Measurements from ENCODE around the gene TNNI2. TPM values are rescaled to one million over a fixed set of nuclear protein-coding genes. Genes with fewer than 3 reads are reported as not detected.
"Not testable (repeated sequence)": the region's sequence is repeated elsewhere in the genome, so short reads cannot be mapped to it uniquely, and the experiment has no call there.

Gene TNNI2
- total and polyA plus RNA-seq, 5 donors: not detected

GRCh38 chr11:1873048-1873812, 34.4 kb downstream of the TNNI2 start:
- ATAC-seq: no peak
- Histone ChIP-seq H3K9me3 (ENCODE audit: control insufficient read depth, low read length) (no peaks in the 10 kb centered on the region), H3K4me1 (ENCODE audit: control insufficient read depth, insufficient read depth, low read length) (peaks cover 2% of the 10 kb centered on the region), H3K4me3 (ENCODE audit: low read length) (no peak overlapping the region), H3K27me3 (ENCODE audit: control insufficient read depth, insufficient read depth) (no peaks in the 10 kb centered on the region), H3K27ac (ENCODE audit: low read length) (no peak overlapping the region)
- peak; percentile 12 to 70 (median 56) for DNase-seq
- 34% methylated on average over 11 of the region's 11 CpGs for WGBS
- intact Hi-C loops (cut with DNase I): no loop called here

GRCh38 chr11:1873813-1874150, 35.0 kb downstream of the TNNI2 start:
- H3K9me3 ChIP-seq (ENCODE audit: control insufficient read depth, low read length); H3K27ac ChIP-seq (ENCODE audit: low read length); H3K27me3 ChIP-seq (ENCODE audit: control insufficient read depth, insufficient read depth); intact Hi-C loops (cut with DNase I); H3K4me3 ChIP-seq (ENCODE audit: low read length); ATAC-seq; H3K4me1 ChIP-seq (ENCODE audit: control insufficient read depth, insufficient read depth, low read length): not testable (repeated sequence)
- peak in 1 of 3 donors; percentile 25 for DNase-seq
- WGBS: 86% methylated on average over 17 of the region's 17 CpGs

GRCh38 chr11:1874441-1875092, 35.8 kb downstream of the TNNI2 start:
- H3K4me1 ChIP-seq (ENCODE audit: control insufficient read depth, insufficient read depth, low read length); ATAC-seq; H3K27me3 ChIP-seq (ENCODE audit: control insufficient read depth, insufficient read depth); H3K9me3 ChIP-seq (ENCODE audit: control insufficient read depth, low read length); H3K27ac ChIP-seq (ENCODE audit: low read length); intact Hi-C loops (cut with DNase I); H3K4me3 ChIP-seq (ENCODE audit: low read length): not testable (repeated sequence)
- 67% methylated on average over 17 of the region's 17 CpGs for WGBS
- peak; percentile 14 to 68 (median 60) for DNase-seq

DNA sequence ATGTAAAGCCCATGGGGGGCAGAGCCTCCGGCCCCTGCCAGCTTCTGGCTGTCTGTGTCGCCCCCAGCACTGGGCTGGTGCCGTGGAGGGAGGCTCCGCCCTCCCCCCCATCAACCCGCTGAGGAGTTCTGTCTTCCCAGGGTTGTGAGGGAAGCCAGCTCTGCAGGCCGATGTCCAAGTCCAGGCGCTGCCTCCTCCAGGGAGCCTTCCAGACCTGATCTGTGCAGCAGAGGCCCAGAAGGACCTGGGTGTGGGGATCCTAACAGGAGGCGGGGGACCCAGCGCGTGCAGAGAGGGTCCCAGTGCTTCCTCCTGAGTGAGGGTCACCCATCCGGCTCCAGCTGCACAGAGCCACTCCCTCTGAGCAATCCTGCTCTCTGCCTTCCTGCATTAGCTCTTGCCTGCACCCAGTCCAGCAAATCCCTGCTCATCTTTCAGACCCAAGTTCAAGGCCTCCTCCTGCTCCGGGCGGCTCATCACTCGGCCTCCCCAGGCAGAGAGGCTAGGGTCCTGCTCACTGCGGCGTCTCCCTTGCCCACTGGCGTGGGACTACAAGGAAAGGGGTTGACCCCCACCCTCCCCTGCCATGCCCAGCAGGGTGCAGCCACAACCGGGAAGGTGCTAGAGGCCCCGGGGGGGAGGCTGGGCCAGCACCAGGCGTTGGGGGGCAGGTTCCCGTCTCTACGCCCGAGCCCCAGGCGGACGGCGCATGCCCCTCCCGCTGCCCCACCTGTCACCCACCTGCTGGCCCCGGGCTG, 36.5 kb downstream of the TNNI2 start:
- H3K4me1 ChIP-seq (ENCODE audit: control insufficient read depth, insufficient read depth, low read length): peaks cover 4% of the 10 kb centered on the region
- ATAC-seq (no peak), DNase-seq (peak; percentile 39 to 76 (median 76))
- intact Hi-C loops (cut with DNase I): no loop called here
- H3K27me3 ChIP-seq (ENCODE audit: control insufficient read depth, insufficient read depth): no peaks in the 10 kb centered on the region
- WGBS: 70% methylated on average over 28 of the region's 28 CpGs
- no peaks in the 10 kb centered on the region for H3K9me3 ChIP-seq (ENCODE audit: control insufficient read depth, low read length)
- H3K4me3 ChIP-seq (ENCODE audit: low read length): no peak overlapping the region
- no peak overlapping the region for H3K27ac ChIP-seq (ENCODE audit: low read length)

DNA sequence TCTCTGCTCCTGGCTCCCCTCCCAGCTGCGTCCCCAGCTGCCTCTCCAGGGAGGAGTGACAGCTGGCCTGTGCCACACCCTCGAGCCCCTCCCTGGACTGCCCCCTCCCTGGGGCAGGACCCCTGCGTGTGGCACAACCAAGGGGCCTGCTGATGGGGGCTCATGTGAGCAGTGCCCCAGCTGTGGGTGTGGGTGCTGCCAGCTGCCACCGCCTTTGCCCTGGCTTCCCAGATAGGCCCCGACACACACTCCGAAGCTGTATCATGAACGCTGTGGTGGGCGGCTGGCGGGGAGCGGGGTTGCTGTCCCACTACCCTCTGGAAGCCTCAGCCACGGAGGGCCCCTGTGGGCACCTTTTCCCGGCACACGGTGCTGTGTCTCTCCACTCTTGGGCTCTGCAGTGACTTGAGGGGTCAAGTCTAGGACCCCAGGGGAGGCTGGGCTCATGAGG, 37.1 kb downstream of the TNNI2 start:
- H3K4me1 ChIP-seq (ENCODE audit: control insufficient read depth, insufficient read depth, low read length); H3K4me3 ChIP-seq (ENCODE audit: low read length); intact Hi-C loops (cut with DNase I); ATAC-seq; H3K9me3 ChIP-seq (ENCODE audit: control insufficient read depth, low read length); H3K27me3 ChIP-seq (ENCODE audit: control insufficient read depth, insufficient read depth): not testable (repeated sequence)
- H3K27ac ChIP-seq (ENCODE audit: low read length): peak overlapping the region; percentile 42
- DNase-seq: peak in 2 of 3 donors; percentile 53 to 61
- WGBS: 68% methylated on average over 13 of the region's 13 CpGs

GRCh38 chr11:1876361-1877063, 37.7 kb downstream of the TNNI2 start:
- H3K4me1 ChIP-seq (ENCODE audit: control insufficient read depth, insufficient read depth, low read length): peaks cover 7% of the 10 kb centered on the region
- H3K4me3 ChIP-seq (ENCODE audit: low read length): no peak overlapping the region
- H3K27me3 ChIP-seq (ENCODE audit: control insufficient read depth, insufficient read depth): no peaks in the 10 kb centered on the region
- no peaks in the 10 kb centered on the region for H3K9me3 ChIP-seq (ENCODE audit: control insufficient read depth, low read length)
- intact Hi-C loops (cut with DNase I): no loop called here
- DNase-seq: peak; percentile 68 to 85 (median 85)
- H3K27ac ChIP-seq (ENCODE audit: low read length): peak overlapping the region; percentile 42
- no peak for ATAC-seq
- 20% methylated on average over 26 of the region's 26 CpGs for WGBS

DNA sequence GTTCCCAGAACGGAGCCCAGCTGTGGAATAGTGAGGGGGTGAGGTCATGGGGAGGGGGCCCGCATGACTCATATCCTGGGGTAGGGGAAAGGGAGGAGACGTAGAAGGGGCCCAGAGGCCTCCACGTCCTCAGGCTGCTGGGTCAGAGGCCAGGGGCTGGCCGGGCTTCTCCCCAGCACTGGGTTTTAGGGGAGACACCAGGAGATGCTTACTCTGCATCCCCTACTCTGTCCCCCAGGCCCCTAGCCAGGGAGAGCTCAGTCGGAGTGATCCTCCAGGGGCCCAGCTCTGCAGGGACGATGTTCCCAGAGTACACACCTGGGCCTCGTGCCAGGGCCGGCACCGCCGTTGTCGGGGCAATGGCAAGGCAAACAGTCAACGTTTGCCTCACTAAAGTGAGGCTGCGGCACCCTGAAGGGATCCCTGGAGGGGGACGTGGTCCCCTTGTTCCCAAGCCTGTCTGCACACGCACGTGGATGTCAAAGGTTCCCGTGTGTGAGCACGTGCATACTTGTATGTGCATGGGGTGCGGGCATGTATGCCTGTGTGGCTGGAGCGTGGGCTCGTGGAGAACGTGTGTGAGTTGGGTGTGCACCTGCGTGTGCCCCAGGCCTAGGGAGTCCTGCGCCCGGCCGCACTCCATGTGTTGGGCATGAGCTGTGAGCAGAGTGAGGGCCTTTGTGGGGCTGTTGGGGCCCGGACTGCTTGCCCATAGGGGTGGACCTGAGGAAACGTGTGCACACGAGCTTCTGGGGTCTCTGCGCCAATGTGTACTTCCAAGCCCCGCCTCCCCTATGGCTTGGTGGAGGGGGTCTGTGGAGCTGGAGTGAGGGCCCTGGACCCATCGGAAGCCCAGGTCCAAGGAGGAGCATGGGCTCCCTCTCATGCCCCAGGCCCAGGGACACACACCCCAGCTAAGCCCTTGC, 38.7 kb downstream of the TNNI2 start:
- Histone ChIP-seq H3K9me3 (ENCODE audit: control insufficient read depth, low read length) (no peaks in the 10 kb centered on the region), H3K4me3 (ENCODE audit: low read length) (no peak overlapping the region), H3K27me3 (ENCODE audit: control insufficient read depth, insufficient read depth) (no peaks in the 10 kb centered on the region), H3K27ac (ENCODE audit: low read length) (peak overlapping the region; percentile 59), H3K4me1 (ENCODE audit: control insufficient read depth, insufficient read depth, low read length) (peaks cover 7% of the 10 kb centered on the region)
- peak; percentile 79 to 91 (median 90) for DNase-seq
- no peak for ATAC-seq
- intact Hi-C loops (cut with DNase I): no loop called here
- WGBS: 44% methylated on average over 33 of the region's 33 CpGs

DNA sequence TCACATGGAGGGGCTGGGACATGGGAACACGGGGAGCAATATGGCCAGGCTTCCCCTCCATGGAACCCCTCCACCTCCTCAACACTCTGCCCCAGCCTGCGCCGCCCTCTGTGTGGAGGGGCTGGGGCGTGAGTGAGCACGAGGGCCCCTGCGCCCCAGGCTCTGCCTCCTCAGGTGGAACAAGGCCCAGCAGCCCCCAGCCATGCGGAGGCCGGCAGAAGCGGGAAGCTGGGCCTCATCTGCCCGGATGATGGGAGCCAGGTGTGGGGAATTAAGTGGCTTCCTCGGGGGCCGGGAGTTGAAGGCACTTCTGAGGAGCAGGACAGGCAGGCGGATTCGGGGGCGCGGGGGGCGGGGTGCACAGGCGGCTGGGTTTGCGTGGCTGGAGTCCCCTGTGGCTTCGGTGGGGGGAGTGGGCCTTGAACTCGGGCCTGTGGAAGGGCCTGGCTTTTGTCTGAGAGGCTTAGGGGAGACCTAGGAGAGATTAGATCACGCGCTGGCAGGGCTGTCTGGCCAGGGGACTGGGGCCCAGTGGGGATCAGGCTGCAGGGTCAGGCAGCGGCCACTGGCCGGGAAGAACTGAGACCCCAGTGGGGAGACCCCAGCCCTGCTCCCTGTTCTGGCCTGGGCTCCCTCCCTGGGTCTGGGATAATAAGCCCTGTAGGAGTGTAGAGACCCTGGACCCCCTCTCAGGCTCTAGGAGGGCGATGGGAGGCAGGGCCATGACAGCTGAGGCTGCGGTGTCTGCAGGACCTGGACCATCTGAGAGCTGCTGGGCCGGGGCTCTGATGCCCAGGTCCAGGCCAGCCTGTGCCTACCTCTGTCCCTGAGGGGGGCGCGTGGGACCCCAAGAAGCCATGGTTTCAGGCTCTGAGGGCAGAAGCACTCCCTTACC, 39.6 kb downstream of the TNNI2 start:
- Histone ChIP-seq H3K27me3 (ENCODE audit: control insufficient read depth, insufficient read depth) (no peaks in the 10 kb centered on the region), H3K4me3 (ENCODE audit: low read length) (no peak overlapping the region), H3K9me3 (ENCODE audit: control insufficient read depth, low read length) (no peaks in the 10 kb centered on the region), H3K27ac (ENCODE audit: low read length) (no peak overlapping the region), H3K4me1 (ENCODE audit: control insufficient read depth, insufficient read depth, low read length) (peaks cover 7% of the 10 kb centered on the region)
- ATAC-seq: no peak
- intact Hi-C loops (cut with DNase I): no loop called here
- peak; percentile 47 to 74 (median 72) for DNase-seq
- WGBS: 74% methylated on average over 30 of the region's 30 CpGs

DNA sequence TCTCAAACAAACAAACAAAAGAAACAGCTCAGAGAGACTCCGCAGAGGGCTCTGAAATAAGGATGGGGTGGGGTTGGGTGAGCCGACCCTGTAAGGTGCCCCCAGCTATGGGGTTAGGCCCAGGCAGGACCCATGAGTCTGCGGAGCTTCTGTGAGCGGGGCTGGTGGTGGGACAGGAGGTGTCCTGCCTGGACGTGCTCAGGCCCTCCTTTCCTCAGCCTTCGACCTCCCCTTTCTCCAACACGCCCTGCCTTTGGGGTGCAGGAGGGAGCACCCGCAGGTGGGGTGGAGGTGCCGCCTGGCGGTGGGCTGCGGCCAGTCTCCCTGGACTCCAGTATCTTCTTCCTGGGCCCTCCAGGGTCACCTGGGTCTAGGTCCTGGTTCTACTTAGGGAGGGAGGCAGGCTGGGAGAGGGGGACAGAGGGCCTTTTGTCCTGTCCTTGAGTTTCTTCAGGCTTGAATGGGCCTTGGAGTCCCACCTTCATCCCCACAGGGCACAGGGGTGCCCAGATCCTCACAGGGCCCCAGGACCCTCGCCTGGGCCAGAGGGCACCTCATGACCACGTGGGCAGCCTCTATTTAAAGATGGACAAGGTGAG, 40.7 kb downstream of the TNNI2 start:
- Histone ChIP-seq H3K9me3 (ENCODE audit: control insufficient read depth, low read length) (no peaks in the 10 kb centered on the region), H3K4me1 (ENCODE audit: control insufficient read depth, insufficient read depth, low read length) (peaks cover 7% of the 10 kb centered on the region), H3K27me3 (ENCODE audit: control insufficient read depth, insufficient read depth) (no peaks in the 10 kb centered on the region), H3K4me3 (ENCODE audit: low read length) (no peak overlapping the region), H3K27ac (ENCODE audit: low read length) (peak overlapping the region; percentile 50)
- DNase-seq (peak; percentile 11 to 52 (median 46)), ATAC-seq (no peak)
- intact Hi-C loops (cut with DNase I): no loop called here
- WGBS: 88% methylated on average over 13 of the region's 13 CpGs
